Endothelial cell of umbilical vein (primary cell): ENCODE measurements around the gene JAZF1. TPM values are rescaled to one million over a fixed set of nuclear protein-coding genes. Genes with fewer than 3 reads are reported as not detected.

Experiments used
- BruUV-seq: library from RNA; stranded (reverse); fragments of 400-500 nt; replicated peaks from 2 replicates; lab custom pipeline; 2021; lab: Mats Ljungman, UMichigan
- CTCF ChIA-PET: fragments of 300-600, 350-600 bp; sonication (Branson Sonifier 250); formaldehyde crosslinking; loops from one replicate; lab custom pipeline; 2021; ENCODE audit warnings: antibody characterized with exemption, inconsistent platforms; lab: Charles Lee
- POLR2A ChIA-PET: fragments of 300-600, 350-600 bp; sonication (Branson Sonifier 250); formaldehyde crosslinking; loops from one replicate; lab custom pipeline; 2021; ENCODE audit warnings: antibody characterized with exemption, inconsistent platforms; lab: Charles Lee
- DNase-seq: peaks from one replicate; pipeline ENCODE4 v3.0.0-alpha.2; 2011; ENCODE audit warnings: low read depth, low spot score
- FAIRE-seq: peaks from 2 replicates; lab custom pipeline; 2011; peaks lifted over from hg19 to GRCh38; lab: Jason Lieb, UNC
- H2AFZ ChIP-seq: 2 replicates; pipeline ENCODE4 v1.6.0; 2012; ENCODE audit warnings: low read depth, low read length, control low read depth, inconsistent platforms
- H3K27ac ChIP-seq: 2 replicates; pipeline ENCODE4 v1.5.1; 2011; ENCODE audit warnings: low read depth, mild to moderate bottlenecking, control low read depth, low read length, moderate library complexity; ENCODE audit not compliant: insufficient read depth
- H3K27me3 ChIP-seq, 2 experiments: 2 replicates each; pipeline versions ENCODE4 v1.6.0 to v1.6.1; 2011; ENCODE audit warnings: low read length in 2 of 2, mixed read lengths in 1 of 2; ENCODE audit not compliant: control insufficient read depth in 2 of 2, insufficient read depth in 2 of 2
- H3K36me3 ChIP-seq, 2 experiments: 2 replicates in 1 of 2; 3 replicates in 1 of 2; pipeline ENCODE4 v1.5.1; 2011; ENCODE audit warnings: low read length in 2 of 2, mild to moderate bottlenecking in 1 of 2, moderate library complexity in 1 of 2; ENCODE audit not compliant: control insufficient read depth in 2 of 2, insufficient read depth in 2 of 2; ENCODE audit errors: extremely low read depth in 1 of 2
- H3K4me1 ChIP-seq: 3 replicates; pipeline ENCODE4 v1.5.1; 2011; ENCODE audit warnings: mild to moderate bottlenecking, low read length; ENCODE audit not compliant: control insufficient read depth, insufficient read depth; ENCODE audit errors: extremely low read depth
- H3K4me2 ChIP-seq: 2 replicates; pipeline ENCODE4 v1.6.1; 2011; ENCODE audit warnings: low read length, control low read depth, mixed read lengths; ENCODE audit not compliant: insufficient read depth
- H3K4me3 ChIP-seq, 3 experiments: fragments of 200-600 bp in 1 of 3; sonication (generic), shearing (Covaris generic) in 1 of 3; replicated peaks in 1 of 3; 2 replicates each; pipeline ENCODE4 v1.5.1; 2011 to 2016; ENCODE audit warnings: control low read depth in 3 of 3, low read length in 3 of 3, mild to moderate bottlenecking in 2 of 3, inconsistent platforms in 1 of 3, low read depth in 1 of 3, moderate library complexity in 1 of 3; ENCODE audit not compliant: insufficient read depth in 1 of 3
- H3K79me2 ChIP-seq: 2 replicates; pipeline ENCODE4 v1.6.0; 2012; ENCODE audit warnings: low read length, inconsistent platforms; ENCODE audit not compliant: control insufficient read depth, insufficient read depth
- H3K9ac ChIP-seq: replicated peaks from 2 replicates; pipeline ENCODE3; 2011; ENCODE audit warnings: low read length, control low read depth; ENCODE audit not compliant: insufficient read depth; ENCODE audit errors: extremely low read depth
- H3K9me1 ChIP-seq: replicated peaks from 3 replicates; pipeline ENCODE4 v1.6.0; 2011; ENCODE audit warnings: mild to moderate bottlenecking, low read length; ENCODE audit not compliant: control insufficient read depth, insufficient read depth; ENCODE audit errors: extremely low read depth
- H3K9me3 ChIP-seq: replicated peaks from 2 replicates; pipeline ENCODE4 v1.5.1; 2012; ENCODE audit warnings: low read length, inconsistent platforms; ENCODE audit not compliant: control insufficient read depth, insufficient read depth
- H4K20me1 ChIP-seq: replicated peaks from 2 replicates; pipeline ENCODE3; 2011; ENCODE audit warnings: mild to moderate bottlenecking, low read length; ENCODE audit not compliant: control insufficient read depth, insufficient read depth; ENCODE audit errors: extremely low read depth
- CTCF ChIP-seq, 2 donors: IDR thresholded peaks; 1 replicate in 1 of 2; 2 replicates in 1 of 2; pipeline ENCODE4 v1.5.1; 2011; ENCODE audit warnings: low read length in 2 of 2, mild to moderate bottlenecking in 2 of 2, moderate library complexity in 2 of 2, control low read depth in 1 of 2, inconsistent platforms in 1 of 2, low read depth in 1 of 2; ENCODE audit not compliant: insufficient read depth in 1 of 2; ENCODE audit errors: extremely low read depth in 1 of 2
- EZH2 ChIP-seq: IDR thresholded peaks from 2 replicates; pipeline ENCODE4 v1.6.1; 2012; ENCODE audit warnings: borderline replicate concordance, low read depth, mild to moderate bottlenecking, moderate library complexity, low read length, inconsistent platforms; ENCODE audit not compliant: severe bottlenecking
- FOS ChIP-seq: IDR thresholded peaks from 2 replicates; pipeline ENCODE4 v1.6.1; 2011; ENCODE audit warnings: mild to moderate bottlenecking, low read length, moderate library complexity, borderline replicate concordance; ENCODE audit not compliant: insufficient read depth
- GATA2 ChIP-seq: IDR thresholded peaks from 2 replicates; pipeline ENCODE4 v1.7.0; 2011; ENCODE audit warnings: low read depth, mild to moderate bottlenecking, moderate library complexity, mixed read lengths, low read length; ENCODE audit not compliant: insufficient read length, insufficient read depth
- JUN ChIP-seq: IDR thresholded peaks from 2 replicates; pipeline ENCODE4 v1.6.1; 2011; ENCODE audit warnings: borderline replicate concordance, low read depth; ENCODE audit not compliant: insufficient read length, insufficient read depth
- MAX ChIP-seq: IDR thresholded peaks from 2 replicates; pipeline ENCODE4 v1.6.1; 2011; ENCODE audit not compliant: insufficient read depth, insufficient read length
- MYC ChIP-seq: IDR thresholded peaks from one replicate; pipeline ENCODE4 v1.6.1; 2011; ENCODE audit warnings: mild to moderate bottlenecking, low read depth, low read length
- POLR2A ChIP-seq: IDR thresholded peaks from 2 replicates; pipeline ENCODE4 v1.6.1; 2012; ENCODE audit warnings: low read depth, mild to moderate bottlenecking, control low read depth, low read length
- POLR2AphosphoS5 ChIP-seq: IDR thresholded peaks from 2 replicates; pipeline ENCODE4 v1.6.1; 2012; ENCODE audit warnings: low read depth, mild to moderate bottlenecking, control low read depth, low read length, moderate library complexity; ENCODE audit not compliant: insufficient read depth
- dilution Hi-C: fragments of 300-500 bp; cut with MboI; formaldehyde crosslinking; loops from one replicate; pipeline ENCODE4 v1.15.0; 2019; ENCODE audit warnings: low sequenced_read_pairs; ENCODE audit not compliant: extremely low pct_ligation_motif_present
- intact Hi-C: fragments of 100-400 bp; cut with micrococcal nuclease; formaldehyde crosslinking; loops from one replicate; pipeline ENCODE4 v1.10.0; 2022
- polyA plus RNA-seq, 4 experiments: library from polyadenylated mRNA; depleted of rRNA in 3 of 4; stranded (reverse) in 3 of 4; unstranded in 1 of 4; fragments of >200 nt; gene quantifications; 2 replicates each; pipeline versions ENCODE4 v1.2.1 to v1.2.3, GENCODE V29; 2011 to 2012; ENCODE audit warnings: missing spikeins in 1 of 4
- total RNA-seq: library from RNA; stranded (reverse); gene quantifications from 2 replicates; pipeline ENCODE4 v1.2.3, GENCODE V29; 2021

The JAZF1 gene
- total and polyA plus RNA-seq, 2 donors (not counting 3 experiments of a cell fraction or from before 2014, with no cell fraction given) = 2.5 to 16.9 TPM

DNA sequence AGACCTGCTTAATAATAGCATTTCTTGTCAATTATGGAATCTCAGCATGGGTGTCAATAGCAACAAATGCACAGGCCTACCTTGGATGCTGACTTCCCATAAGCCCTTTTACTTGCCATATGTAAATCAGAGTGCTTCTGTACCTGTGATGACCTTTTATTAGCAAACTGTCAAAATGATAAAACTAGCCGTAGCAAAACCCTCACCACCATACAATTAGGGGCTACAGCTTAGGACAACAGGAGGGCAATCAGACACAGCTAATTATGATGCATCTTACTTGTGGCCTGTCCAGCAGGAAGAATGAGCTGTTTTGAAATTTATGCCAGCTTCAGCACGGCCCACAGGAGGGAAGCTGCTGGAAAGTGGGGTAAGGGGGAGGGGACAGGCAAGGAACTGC is 239.1 kb downstream of the JAZF1 start:
- no peak overlapping the region for H3K27ac ChIP-seq
- TF ChIP-seq GATA2 = no peak
- TF ChIP-seq POLR2AphosphoS5 = no peak
- no peak for TF ChIP-seq EZH2
- TF ChIP-seq POLR2A = no peak
- no peak for TF ChIP-seq MAX
- no peak for TF ChIP-seq JUN
- no peak for TF ChIP-seq MYC
- no peak for TF ChIP-seq CTCF (IDR thresholded peaks at IDR 0.05; ENCODE audit: extremely low read depth in 1 of 2, insufficient read depth in 1 of 2, low read depth in 1 of 2, low read length in 2 of 2)
- no peak for TF ChIP-seq FOS
- H2AFZ ChIP-seq = no peak overlapping the region
- no peaks in the 10 kb centered on the region for H3K27me3 ChIP-seq
- no peaks in the 10 kb centered on the region for H3K9me3 ChIP-seq
- ChIA-PET CTCF (interaction anchor here (1.0 to 2.1 kb wide), 3 partner anchors 12 to 746 kb away, joined by 3 to 6 read pairs (median 5); no protein-coding TSS in a partner anchor), POLR2A (no interaction called here)
- FAIRE-seq = no peak
- H3K79me2 ChIP-seq = no peaks in the 10 kb centered on the region
- no peak overlapping the region for H3K9ac ChIP-seq
- no peaks in the 10 kb centered on the region for H3K9me1 ChIP-seq
- no peak overlapping the region for H3K4me3 ChIP-seq
- no peaks in the 10 kb centered on the region for H4K20me1 ChIP-seq
- no TSS peak for BruUV-seq
- no peaks in the 10 kb centered on the region for H3K4me1 ChIP-seq
- dilution Hi-C loops = no loop called here
- DNase-seq = no peak
- intact Hi-C loops = no loop called here
- H3K4me2 ChIP-seq = no peak overlapping the region
- no peaks in the 10 kb centered on the region for H3K36me3 ChIP-seq
